HepG2 (cell line): ENCODE data around the gene ORC3. TPM values are rescaled to one million over a fixed set of nuclear protein-coding genes. Genes with fewer than 3 reads are reported as not detected.

Source experiments
- ATAC-seq: fragments of 200-7000 bp; cut with Tn5 transposase; 3 replicates; pipeline ENCODE4 v1.9.1; 2020; ENCODE audit warnings: mild to moderate bottlenecking, moderate library complexity
- BruUV-seq: library from RNA; stranded (reverse); fragments of 400-500 nt; replicated peaks from 2 replicates; lab custom pipeline; 2021; lab: Mats Ljungman, UMichigan
- CTCF ChIA-PET: fragments of 300-600 bp; formaldehyde crosslinking; extraction: SDS; loops from one replicate; lab custom pipeline; 2021; ENCODE audit warnings: low total read pairs, inconsistent platforms, low intra/inter-chr PET ratio; lab: Yijun Ruan, JAX
- POLR2A ChIA-PET: fragments of 350-600 bp; sonication (Branson Sonifier 250); formaldehyde crosslinking; loops from one replicate; lab custom pipeline; 2020; ENCODE audit warnings: antibody characterized with exemption, inconsistent platforms; lab: Yijun Ruan, JAX
- DNase-seq: peaks from one replicate; pipeline ENCODE4 v3.0.0-alpha.2; 2015; ENCODE audit warnings: low spot score
- FAIRE-seq: peaks from 3 replicates; lab custom pipeline; 2011; peaks lifted over from hg19 to GRCh38; lab: Jason Lieb, UNC
- H2AFZ ChIP-seq: one replicate; pipeline ENCODE4 v1.6.1; 2011; ENCODE audit warnings: low read length, inconsistent platforms
- H3K27ac ChIP-seq: fragments of 300-600 bp; 3 replicates; pipeline ENCODE4 v1.8.0; 2011; ENCODE audit warnings: mixed run types, mild to moderate bottlenecking, mixed read lengths, low read length, inconsistent platforms; ENCODE audit not compliant: insufficient read depth; ENCODE audit errors: extremely low read length
- H3K27me3 ChIP-seq, 2 experiments: fragments of 200-600 bp in 1 of 2; 2 replicates in 1 of 2; 3 replicates in 1 of 2; pipeline versions ENCODE4 v1.6.0 to v1.8.0; 2011; ENCODE audit warnings: low read length in 2 of 2, mild to moderate bottlenecking in 2 of 2, moderate library complexity in 2 of 2, inconsistent platforms in 1 of 2; ENCODE audit not compliant: insufficient read depth in 2 of 2, control insufficient read depth in 1 of 2
- H3K36me3 ChIP-seq, 2 experiments: fragments of 200-600 bp in 1 of 2; replicated peaks in 1 of 2; 2 replicates in 1 of 2; 3 replicates in 1 of 2; pipeline versions ENCODE4 v1.5.1 to v1.8.0; 2011; ENCODE audit warnings: low read length in 2 of 2, inconsistent platforms in 1 of 2; ENCODE audit not compliant: insufficient read depth in 2 of 2, control insufficient read depth in 1 of 2
- H3K4me1 ChIP-seq: 2 replicates; pipeline ENCODE4 v1.5.1; 2012; ENCODE audit warnings: low read length, inconsistent platforms; ENCODE audit not compliant: insufficient read depth
- H3K4me2 ChIP-seq: 2 replicates; pipeline ENCODE4 v1.6.0; 2011; ENCODE audit warnings: low read depth, low read length, inconsistent platforms
- H3K4me3 ChIP-seq, 3 experiments: fragments of 200-600 bp in 1 of 3; sonication (generic), shearing (Covaris generic) in 1 of 3; replicated peaks in 1 of 3; 2 replicates each; pipeline ENCODE4 v1.5.1; 2011 to 2016; ENCODE audit warnings: low read length in 3 of 3, inconsistent platforms in 2 of 3, low read depth in 2 of 3, mild to moderate bottlenecking in 2 of 3, control low read depth in 1 of 3, mixed read lengths in 1 of 3; ENCODE audit not compliant: insufficient read depth in 1 of 3
- H3K79me2 ChIP-seq: one replicate; pipeline ENCODE4 v1.6.1; 2011; ENCODE audit warnings: low read length, inconsistent platforms; ENCODE audit not compliant: insufficient read depth
- H3K9ac ChIP-seq: 2 replicates; pipeline ENCODE4 v1.6.0; 2011; ENCODE audit warnings: mild to moderate bottlenecking, low read depth, low read length, inconsistent platforms; ENCODE audit not compliant: insufficient read depth
- H3K9me3 ChIP-seq: 2 replicates; pipeline ENCODE4 v1.5.1; 2012; ENCODE audit warnings: mild to moderate bottlenecking, low read length
- H4K20me1 ChIP-seq: 2 replicates; pipeline ENCODE4 v1.6.0; 2011; ENCODE audit warnings: inconsistent platforms, mild to moderate bottlenecking, low read length, moderate library complexity; ENCODE audit not compliant: insufficient read depth
- AGO2 ChIP-seq: fragments of 200-400 bp; formaldehyde crosslinking; optimal IDR thresholded peaks from 2 replicates; pipeline ENCODE3; 2017; ENCODE audit warnings: mild to moderate bottlenecking, low read depth, low read length, moderate library complexity
- ARID4A ChIP-seq: sonication (generic); formaldehyde crosslinking; IDR thresholded peaks from 2 replicates; pipeline ENCODE4 v1.5.0; 2020; ENCODE audit warnings: mild to moderate bottlenecking, missing genetic modification reagents, borderline replicate concordance
- FOXJ3 ChIP-seq: sonication (generic); formaldehyde crosslinking; IDR thresholded peaks from 2 replicates; pipeline ENCODE4 v1.4.0; 2020; ENCODE audit warnings: missing genetic modification reagents, mild to moderate bottlenecking, borderline replicate concordance
- GPBP1L1 ChIP-seq: sonication (generic); formaldehyde crosslinking; IDR thresholded peaks from 2 replicates; pipeline ENCODE4 v1.5.0; 2020; ENCODE audit warnings: mild to moderate bottlenecking, missing genetic modification reagents
- POLR2G ChIP-seq: fragments of 200-400 bp; formaldehyde crosslinking; IDR thresholded peaks from 2 replicates; pipeline ENCODE4 v1.6.1; 2018; ENCODE audit warnings: mild to moderate bottlenecking, low read depth, low read length, moderate library complexity
- SP4 ChIP-seq: sonication (generic); formaldehyde crosslinking; IDR thresholded peaks from 2 replicates; pipeline ENCODE4 v1.8.1; 2023; ENCODE audit warnings: mild to moderate bottlenecking, missing genetic modification reagents
- TFAP4 ChIP-seq: sonication (generic); IDR thresholded peaks from 2 replicates; pipeline ENCODE4 v1.6.1; 2016; ENCODE audit warnings: low read depth, borderline replicate concordance
- ZNF274 ChIP-seq: sonication (generic); formaldehyde crosslinking; IDR thresholded peaks from 2 replicates; pipeline ENCODE4 v1.5.1; 2020; ENCODE audit warnings: mild to moderate bottlenecking, missing genetic modification reagents
- ZNF296 ChIP-seq: sonication (generic); formaldehyde crosslinking; conservative IDR thresholded peaks from 2 replicates; pipeline ENCODE4 v1.5.0; 2020; ENCODE audit warnings: mild to moderate bottlenecking, missing genetic modification reagents
- ZNF558 ChIP-seq: sonication (generic); formaldehyde crosslinking; IDR thresholded peaks from 2 replicates; pipeline ENCODE4 v1.9.0; 2022; ENCODE audit warnings: mild to moderate bottlenecking, missing genetic modification reagents, borderline replicate concordance
- ZNF652 ChIP-seq: IDR thresholded peaks from 2 replicates; pipeline ENCODE4 v1.6.1; 2016; ENCODE audit warnings: low read depth, borderline replicate concordance
- ZNF737 ChIP-seq: sonication (generic); formaldehyde crosslinking; IDR thresholded peaks from 2 replicates; pipeline ENCODE4 v1.5.0; 2020; ENCODE audit warnings: missing genetic modification reagents, mild to moderate bottlenecking, borderline replicate concordance
- ZNF746 ChIP-seq: sonication (generic); formaldehyde crosslinking; IDR thresholded peaks from 2 replicates; pipeline ENCODE4 v1.8.0; 2022; ENCODE audit warnings: mild to moderate bottlenecking, missing genetic modification reagents
- ZSCAN9 ChIP-seq: IDR thresholded peaks from 2 replicates; pipeline ENCODE4 v1.6.1; 2016; ENCODE audit warnings: borderline replicate concordance
- WGBS: methylation state at CpG from one replicate; pipeline ENCODE4 v1.1.6; 2017; ENCODE audit warnings: low lambda C conversion rate; 5-methylcytosine and 5-hydroxymethylcytosine counted together
- in situ Hi-C: cut with HindIII; loops from 2 replicates; pipeline ENCODE4 v1.10.0; 2017; ENCODE audit warnings: low pct_unique_long_range_greater_than_20kb; ENCODE audit not compliant: extremely low pct_ligation_motif_present
- intact Hi-C: fragments of 100-400 bp; cut with micrococcal nuclease; formaldehyde crosslinking; loops from one replicate; pipeline ENCODE4 v1.10.0; 2022; ENCODE audit not compliant: unreplicated experiment
- polyA plus RNA-seq, 8 experiments: library from polyadenylated mRNA; depleted of rRNA in 3 of 8; stranded (reverse) in 7 of 8; unstranded in 1 of 8; fragments of >200 nt; fragmentation: Illumina TruSeq in 4 of 8; extraction: Trizol in 4 of 8; gene quantifications; 2 replicates each; pipeline versions ENCODE4 v1.2.1 to v1.2.3, GENCODE V29; 2011 to 2016; ENCODE audit warnings: low read depth in 4 of 8, missing spikeins in 1 of 8, mixed read lengths in 1 of 8; ENCODE audit not compliant: insufficient read depth in 1 of 8
- total RNA-seq, 5 experiments: library from RNA; depleted of rRNA; stranded (reverse); fragments of >200 nt; fragmentation: Illumina TruSeq; extraction: Trizol; gene quantifications; 2 replicates each; pipeline ENCODE4 v1.2.3, GENCODE V29; 2016; ENCODE audit warnings: low read depth in 1 of 5

The ORC3 gene
- total and polyA plus RNA-seq, 2 of the 13 experiments (the other 11 are each of a cell fraction or from before 2014, with no cell fraction given): 21.8 to 43.5 TPM

- Histone ChIP-seq H4K20me1 (peaks cover 61% of the 10 kb centered on the region), H3K4me2 (peak overlapping the region; percentile 70), H3K36me3 (no peaks in the 10 kb centered on the region; a peak in 2 of 5 replicates), H3K27ac (no peak overlapping the region), H3K4me1 (peaks cover 53% of the 10 kb centered on the region), H3K4me3 (peak overlapping the region; percentile 72 to 97 (median 94); a peak in 5 of 6 replicates), H3K9me3 (no peaks in the 10 kb centered on the region), H2AFZ (no peak overlapping the region), H3K27me3 (no peaks in the 10 kb centered on the region; a peak in 1 of 5 replicates), H3K79me2 (peaks cover 89% of the 10 kb centered on the region), H3K9ac (peak overlapping the region; percentile 98)
- CTCF ChIA-PET: no interaction called here
- POLR2A ChIA-PET: interaction anchor here (0.6 to 2.1 kb wide), 5 partner anchors 10 to 87 kb away, joined by 3 to 6 read pairs (median 4); no protein-coding TSS in a partner anchor
- no peak for ATAC-seq
- no TSS peak for BruUV-seq
- FAIRE-seq: no peak
- intact Hi-C loops (loop anchor here (2.0 kb wide), 1 partner anchor 107 kb away; the partner anchor contains the start of gene ORC3), in situ Hi-C loops (no loop called here)
- WGBS: 41% methylated on average over 8 of the region's 8 CpGs
- no peak for DNase-seq
- TF ChIP-seq AGO2: peak; percentile 19
- TF ChIP-seq ZNF296 (CRISPR knock-in tag): no peak
- no peak for TF ChIP-seq ZSCAN9 (CRISPR knock-in tag)
- TF ChIP-seq GPBP1L1 (CRISPR knock-in tag): no peak
- no peak for TF ChIP-seq TFAP4
- TF ChIP-seq ZNF737 (CRISPR knock-in tag): no peak
- no peak for TF ChIP-seq FOXJ3 (CRISPR knock-in tag)
- TF ChIP-seq ZNF558 (CRISPR knock-in tag): no peak
- TF ChIP-seq ARID4A: no peak
- TF ChIP-seq POLR2G: peak; percentile 32; the same call in 1 of the 2 replicates
- TF ChIP-seq ZNF652 (CRISPR knock-in tag): 0 out of 2 replicates have a peak, but pooled peaks have one; percentile 20
- TF ChIP-seq ZNF746 (CRISPR knock-in tag): no peak
- TF ChIP-seq ZNF274 (CRISPR knock-in tag): no peak
- no peak for TF ChIP-seq SP4
These were observed 107.9 kb downstream of the ORC3 start for GRCh38 chr6:87697581-87698546.
